Measurements from ENCODE around the gene ELANE. TPM values are rescaled to one million over a fixed set of nuclear protein-coding genes. Genes with fewer than 3 reads are reported as not detected.
"Not testable (repeated sequence)": the region's sequence is repeated elsewhere in the genome, so short reads cannot be mapped to it uniquely, and the experiment has no call there.

ELANE gene
- total RNA-seq, 1 donor from 2014 or later, result not detected

GRCh38 chr19:840519-841206 lies 11.4 kb upstream of the ELANE start, which contains the start of gene PRTN3:
Gene PRTN3, plus strand, starts transcription at chr19:840999. Its CDS starts 10 bp downstream, at chr19:841009.
- Mint-ChIP-seq H3K9me3 (no peaks in the 10 kb centered on the region), H3K36me3 (peaks cover 4% of the 10 kb centered on the region), H3K27ac (peak within 1 kb of the TSS; percentile 42), H3K27me3 (peaks cover 26% of the 10 kb centered on the region), H3K4me3 (peak within 1 kb of the TSS; percentile 21), H3K4me1 (ENCODE audit: unreplicated experiment) (peaks cover 2% of the 10 kb centered on the region)
- TF ChIP-seq, protein P1, sequence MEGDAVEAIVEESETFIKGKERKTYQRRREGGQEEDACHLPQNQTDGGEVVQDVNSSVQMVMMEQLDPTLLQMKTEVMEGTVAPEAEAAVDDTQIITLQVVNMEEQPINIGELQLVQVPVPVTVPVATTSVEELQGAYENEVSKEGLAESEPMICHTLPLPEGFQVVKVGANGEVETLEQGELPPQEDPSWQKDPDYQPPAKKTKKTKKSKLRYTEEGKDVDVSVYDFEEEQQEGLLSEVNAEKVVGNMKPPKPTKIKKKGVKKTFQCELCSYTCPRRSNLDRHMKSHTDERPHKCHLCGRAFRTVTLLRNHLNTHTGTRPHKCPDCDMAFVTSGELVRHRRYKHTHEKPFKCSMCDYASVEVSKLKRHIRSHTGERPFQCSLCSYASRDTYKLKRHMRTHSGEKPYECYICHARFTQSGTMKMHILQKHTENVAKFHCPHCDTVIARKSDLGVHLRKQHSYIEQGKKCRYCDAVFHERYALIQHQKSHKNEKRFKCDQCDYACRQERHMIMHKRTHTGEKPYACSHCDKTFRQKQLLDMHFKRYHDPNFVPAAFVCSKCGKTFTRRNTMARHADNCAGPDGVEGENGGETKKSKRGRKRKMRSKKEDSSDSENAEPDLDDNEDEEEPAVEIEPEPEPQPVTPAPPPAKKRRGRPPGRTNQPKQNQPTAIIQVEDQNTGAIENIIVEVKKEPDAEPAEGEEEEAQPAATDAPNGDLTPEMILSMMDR (conservative IDR thresholded peaks at IDR 0.05), result no peak
- no peak for DNase-seq (ENCODE audit: extremely low spot score, unreplicated experiment)

DNA sequence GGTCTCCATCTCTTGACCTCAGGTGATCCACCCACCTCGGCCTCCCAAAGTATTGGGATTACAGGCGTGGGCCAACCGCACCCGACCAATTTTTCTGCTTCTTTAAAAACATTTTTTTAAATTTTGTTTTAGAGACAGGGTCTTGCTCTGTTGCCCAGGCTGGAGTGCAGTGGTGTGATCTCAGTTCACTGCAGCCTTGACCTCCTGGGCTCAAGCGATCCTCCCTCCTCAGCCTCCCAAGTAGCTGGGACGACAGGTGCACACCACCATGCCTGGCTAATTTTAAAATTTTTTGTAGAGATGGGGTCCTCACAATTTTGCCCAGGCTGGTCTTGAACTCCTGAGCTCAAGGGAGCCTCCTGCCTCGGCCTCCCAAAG lies 9.3 kb upstream of the ELANE start:
- H3K4me3 Mint-ChIP-seq; DNase-seq (ENCODE audit: extremely low spot score, unreplicated experiment); H3K4me1 Mint-ChIP-seq (ENCODE audit: unreplicated experiment); H3K9me3 Mint-ChIP-seq; H3K27ac Mint-ChIP-seq; H3K36me3 Mint-ChIP-seq: not testable (repeated sequence)
- peaks cover 37% of the 10 kb centered on the region for H3K27me3 Mint-ChIP-seq

DNA sequence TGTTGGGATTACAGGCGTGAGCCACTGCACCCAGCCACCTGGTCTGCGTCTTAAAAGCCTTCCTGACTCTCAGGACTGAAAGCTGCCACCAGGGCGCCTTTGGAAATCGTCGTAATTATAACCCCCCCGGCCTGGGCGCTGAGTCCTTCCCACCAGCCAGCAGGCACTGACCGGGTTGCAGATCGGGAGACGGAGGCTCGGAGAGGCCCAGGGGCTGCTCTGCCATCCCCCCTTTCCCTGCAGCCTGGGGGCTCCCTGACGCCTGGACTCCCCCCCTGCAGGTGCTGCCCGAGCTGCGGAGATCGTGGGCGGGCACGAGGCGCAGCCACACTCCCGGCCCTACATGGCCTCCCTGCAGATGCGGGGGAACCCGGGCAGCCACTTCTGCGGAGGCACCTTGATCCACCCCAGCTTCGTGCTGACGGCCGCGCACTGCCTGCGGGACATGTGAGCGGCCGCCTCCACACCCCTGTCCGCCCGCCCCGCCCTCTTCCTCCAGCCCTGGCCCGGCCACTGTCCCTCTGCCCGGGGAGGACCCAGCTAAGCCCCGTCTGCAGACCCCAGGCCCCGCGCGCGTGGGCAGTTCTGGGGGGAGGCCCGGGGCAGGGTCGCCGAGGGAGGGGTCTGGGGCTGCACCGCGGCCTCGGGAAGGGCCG lies 8.8 kb upstream of the ELANE start:
- H3K27ac Mint-ChIP-seq, result no peak overlapping the region
- peaks cover 37% of the 10 kb centered on the region for H3K27me3 Mint-ChIP-seq
- no peaks in the 10 kb centered on the region for H3K9me3 Mint-ChIP-seq
- DNase-seq (ENCODE audit: extremely low spot score, unreplicated experiment), result peak; percentile 72
- TF ChIP-seq, protein P1 (conservative IDR thresholded peaks at IDR 0.05), result peak; percentile 52
- H3K4me1 Mint-ChIP-seq (ENCODE audit: unreplicated experiment), result peaks cover 3% of the 10 kb centered on the region
- no peak overlapping the region for H3K4me3 Mint-ChIP-seq
- peaks cover 4% of the 10 kb centered on the region for H3K36me3 Mint-ChIP-seq

DNA sequence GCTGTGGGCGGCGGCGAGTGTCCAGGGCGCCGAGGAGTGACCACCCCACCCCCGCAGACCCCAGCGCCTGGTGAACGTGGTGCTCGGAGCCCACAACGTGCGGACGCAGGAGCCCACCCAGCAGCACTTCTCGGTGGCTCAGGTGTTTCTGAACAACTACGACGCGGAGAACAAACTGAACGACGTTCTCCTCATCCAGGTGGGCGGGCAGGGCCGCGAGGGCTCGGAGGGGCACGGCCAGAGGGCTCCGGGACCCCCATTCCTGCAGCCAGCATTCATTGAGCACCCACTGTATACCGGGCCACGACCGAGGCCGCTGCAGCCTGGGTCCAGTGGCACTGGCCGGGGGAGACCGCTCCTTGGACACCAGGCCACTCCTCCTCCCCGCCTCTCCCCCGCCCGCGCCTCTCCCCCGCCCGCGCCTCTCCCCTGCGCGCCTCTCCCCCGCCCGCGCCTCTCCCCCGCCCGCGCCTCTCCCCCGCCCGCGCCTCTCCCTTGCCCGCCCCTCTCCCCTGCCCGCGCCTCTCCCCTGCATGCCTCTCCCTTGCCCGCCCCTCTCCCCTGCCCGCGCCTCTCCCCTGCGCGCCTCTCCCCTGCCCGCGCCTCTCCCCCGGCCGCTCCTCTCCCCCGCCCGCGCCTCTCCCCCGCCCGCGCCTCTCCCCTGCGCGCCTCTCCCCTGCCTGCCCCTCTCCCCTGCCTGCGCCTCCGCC lies 8.1 kb upstream of the ELANE start:
- Mint-ChIP-seq H3K27me3 (peaks cover 37% of the 10 kb centered on the region), H3K4me3 (peak overlapping the region; percentile 68), H3K27ac (no peak overlapping the region), H3K9me3 (no peaks in the 10 kb centered on the region), H3K36me3 (peaks cover 4% of the 10 kb centered on the region), H3K4me1 (ENCODE audit: unreplicated experiment) (peaks cover 3% of the 10 kb centered on the region)
- no peak for DNase-seq (ENCODE audit: extremely low spot score, unreplicated experiment)
- TF ChIP-seq, protein P1 (conservative IDR thresholded peaks at IDR 0.05), result no peak

- H3K27ac Mint-ChIP-seq, result no peak overlapping the region
- no peaks in the 10 kb centered on the region for H3K9me3 Mint-ChIP-seq
- H3K4me3 Mint-ChIP-seq, result peak overlapping the region; percentile 68
- DNase-seq (ENCODE audit: extremely low spot score, unreplicated experiment), result no peak
- H3K4me1 Mint-ChIP-seq (ENCODE audit: unreplicated experiment), result peaks cover 3% of the 10 kb centered on the region
- H3K27me3 Mint-ChIP-seq, result peaks cover 37% of the 10 kb centered on the region
- H3K36me3 Mint-ChIP-seq, result peaks cover 4% of the 10 kb centered on the region
- TF ChIP-seq, protein P1 (conservative IDR thresholded peaks at IDR 0.05), result no peak
Observed at GRCh38 chr19:844546-844971, 7.5 kb upstream of the ELANE start.

Measured in type B pancreatic cell (in vitro differentiated cells).